Small intestine (tissue), 7 donors: Measurements from ENCODE around the gene ZNF484. TPM values are rescaled to one million over a fixed set of nuclear protein-coding genes. Genes with fewer than 3 reads are reported as not detected.
"Not testable (repeated sequence)": the region's sequence is repeated elsewhere in the genome, so short reads cannot be mapped to it uniquely, and the experiment has no call there.

ENCODE experiments used
- DNase-seq, 2 donors: peaks; one replicate each; pipeline versions ENCODE4 v3.0.0 to v3.0.0-alpha.2; 2013
- FAIRE-seq: peaks from 2 replicates; lab custom pipeline; 2012; peaks lifted over from hg19 to GRCh38; lab: Jason Lieb, UNC
- H3K27ac ChIP-seq, 3 donors: one replicate each; pipeline ENCODE4 v1.5.1; 2013; ENCODE audit warnings: low read length in 2 of 3, mild to moderate bottlenecking in 2 of 3, control low read depth in 1 of 3, inconsistent platforms in 1 of 3, low read depth in 1 of 3, moderate library complexity in 1 of 3
- H3K27me3 ChIP-seq, 3 donors: one replicate each; pipeline ENCODE4 v1.6.1; 2013; ENCODE audit warnings: low read length in 3 of 3, inconsistent platforms in 1 of 3; ENCODE audit not compliant: control insufficient read depth in 3 of 3, insufficient read depth in 3 of 3
- H3K36me3 ChIP-seq, 3 donors: one replicate each; pipeline ENCODE4 v1.6.1; 2013; ENCODE audit warnings: low read length in 3 of 3, inconsistent platforms in 1 of 3, low read depth in 1 of 3, mild to moderate bottlenecking in 1 of 3, moderate library complexity in 1 of 3; ENCODE audit not compliant: control insufficient read depth in 3 of 3, insufficient read depth in 2 of 3
- H3K4me1 ChIP-seq, 3 donors: one replicate each; pipeline ENCODE4 v1.6.1; 2013; ENCODE audit warnings: low read length in 2 of 3, inconsistent platforms in 1 of 3, low read depth in 1 of 3, mild to moderate bottlenecking in 1 of 3, moderate library complexity in 1 of 3; ENCODE audit not compliant: control insufficient read depth in 3 of 3, insufficient read depth in 2 of 3
- H3K4me3 ChIP-seq, 3 donors: one replicate each; pipeline ENCODE4 v1.5.1; 2013; ENCODE audit warnings: low read length in 3 of 3, control low read depth in 1 of 3, inconsistent platforms in 1 of 3, low read depth in 1 of 3, mild to moderate bottlenecking in 1 of 3, moderate library complexity in 1 of 3
- H3K9me3 ChIP-seq, 2 donors: one replicate each; pipeline ENCODE4 v1.6.1; 2013; ENCODE audit warnings: low read depth in 1 of 2, low read length in 1 of 2; ENCODE audit not compliant: control insufficient read depth in 2 of 2, insufficient read depth in 1 of 2
- WGBS, 3 donors: extraction: QIAGEN DNeasy Blood & Tissue Kit; methylation state at CpG; one replicate each; pipeline ENCODE4 v1.1.7; 2013; 5-methylcytosine and 5-hydroxymethylcytosine counted together
- polyA plus RNA-seq, 4 donors: library from polyadenylated mRNA; stranded (reverse) in 3 of 4; unstranded in 1 of 4; fragments of 200-250 nt in 3 of 4; fragments of 120-200 nt in 1 of 4; gene quantifications; one replicate each; pipeline versions ENCODE4 v1.2.1 to v1.2.3, GENCODE V29; 2013
- donor health status: healthy with polysubstance abuse.
- donor health status: control.
- donor health status: control.
- donor health status: Bipolar disorder and iron deficiency.
- donor health status: healthy.

Gene ZNF484
- polyA plus RNA-seq, 4 donors, result 1.1 to 6.4 (median 1.4) TPM

DNA sequence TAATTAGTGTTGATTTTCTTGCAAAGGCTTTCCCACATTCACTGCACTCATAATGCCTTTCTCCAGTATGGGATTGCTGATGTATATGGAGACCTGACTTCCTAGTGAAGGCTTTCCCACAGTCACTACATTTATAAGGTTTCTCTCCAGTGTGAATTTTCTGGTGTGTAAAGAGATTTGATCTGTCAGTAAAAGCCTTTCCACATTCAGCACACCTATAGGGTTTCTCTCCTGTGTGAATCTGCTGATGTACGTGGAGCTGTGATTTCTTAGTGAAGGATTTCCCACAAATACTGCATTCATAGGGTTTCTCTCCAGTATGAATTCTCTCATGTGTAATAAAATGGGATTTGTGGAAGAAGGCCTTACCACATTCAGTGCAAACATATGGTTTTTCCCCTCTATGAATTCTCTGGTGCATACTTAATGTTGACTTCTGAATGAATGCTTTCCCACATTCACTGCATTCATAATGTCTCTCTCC, 31.1 kb downstream of the ZNF484 start:
- Histone ChIP-seq H3K36me3 (peaks cover 6 to 27% (median 22%) of the 10 kb centered on the region in 3 donors), H3K4me3 (no peak overlapping the region), H3K27ac (no peak overlapping the region), H3K4me1 (no peaks in the 10 kb centered on the region), H3K9me3 (peaks cover 0 to 37% of the 10 kb centered on the region in 2 donors), H3K27me3 (no peaks in the 10 kb centered on the region)
- no peak for DNase-seq
- 92 to 100% (median 98%) methylated on average over 1 of the region's 1 CpG for WGBS, 3 donors
- no peak for FAIRE-seq

DNA sequence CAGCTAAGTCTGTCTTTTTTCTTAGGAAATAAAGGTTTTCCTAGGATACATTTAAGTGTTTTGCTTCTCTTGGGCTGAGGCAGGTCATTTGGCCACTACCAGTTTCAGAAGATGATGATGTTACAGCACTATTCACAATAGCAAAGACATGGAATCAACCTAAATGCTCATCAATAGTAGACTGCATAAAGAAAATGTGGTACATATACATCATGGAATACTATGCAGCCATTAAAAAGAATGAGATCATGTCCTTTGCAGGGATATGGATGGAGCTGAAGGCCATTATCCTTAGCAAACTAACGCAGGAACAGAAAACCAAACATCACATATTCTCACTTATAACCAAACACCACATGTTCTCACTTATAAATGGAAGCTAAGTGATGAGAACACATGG, 39.4 kb downstream of the ZNF484 start:
- not testable (repeated sequence) for H3K27me3 ChIP-seq, H3K4me3 ChIP-seq, H3K27ac ChIP-seq, FAIRE-seq, DNase-seq, H3K36me3 ChIP-seq, H3K4me1 ChIP-seq
- H3K9me3 ChIP-seq, result peaks cover 4 to 37% of the 10 kb centered on the region in 2 donors
- 91 to 95% (median 93%) methylated on average over 1 of the region's 1 CpG for WGBS, 3 donors

GRCh38 chr9:92837191-92837590, 40.6 kb downstream of the ZNF484 start:
- Histone ChIP-seq H3K9me3 (peaks cover 4 to 32% of the 10 kb centered on the region in 2 donors), H3K4me3 (no peak overlapping the region), H3K27ac (no peak overlapping the region), H3K4me1 (no peaks in the 10 kb centered on the region), H3K27me3 (no peaks in the 10 kb centered on the region), H3K36me3 (no peaks in the 10 kb centered on the region)
- FAIRE-seq (no peak), DNase-seq (no peak)
- 93 to 99% (median 98%) methylated on average over 25 of the region's 25 CpGs for WGBS, 3 donors

- H3K9me3 ChIP-seq, result peaks cover 0 to 6% of the 10 kb centered on the region in 2 donors
- H3K4me1 ChIP-seq, result no peaks in the 10 kb centered on the region
- H3K27me3 ChIP-seq, result no peaks in the 10 kb centered on the region
- no peak overlapping the region for H3K27ac ChIP-seq
- FAIRE-seq, result no peak
- WGBS, 3 donors, result 58 to 78% (median 74%) methylated on average over 2 of the region's 2 CpGs
- no peak overlapping the region for H3K4me3 ChIP-seq
- no peak for DNase-seq
- no peaks in the 10 kb centered on the region for H3K36me3 ChIP-seq
Observed at GRCh38 chr9:92829420-92829819, 48.4 kb downstream of the ZNF484 start.

GRCh38 chr9:92825065-92825464, 52.8 kb downstream of the ZNF484 start:
- 81 to 90% (median 82%) methylated on average over 2 of the region's 2 CpGs for WGBS, 3 donors
- FAIRE-seq, result not testable (repeated sequence)

GRCh38 chr9:92820964-92821363, 56.9 kb downstream of the ZNF484 start:
- Histone ChIP-seq H3K27me3 (peaks cover 0 to 4% (median 0%) of the 10 kb centered on the region in 3 donors), H3K4me1 (no peaks in the 10 kb centered on the region), H3K27ac (no peak overlapping the region), H3K4me3 (no peak overlapping the region), H3K36me3 (no peaks in the 10 kb centered on the region), H3K9me3 (no peaks in the 10 kb centered on the region)
- DNase-seq (no peak), FAIRE-seq (no peak)
- WGBS, 3 donors, result 29 to 59% (median 30%) methylated on average over 3 of the region's 3 CpGs

More at GRCh38 chr9:92825065-92825464, 52.8 kb downstream of the ZNF484 start:
- H3K36me3 ChIP-seq, H3K4me3 ChIP-seq, H3K9me3 ChIP-seq, H3K27me3 ChIP-seq, H3K4me1 ChIP-seq, DNase-seq, H3K27ac ChIP-seq: not testable (repeated sequence)

DNA sequence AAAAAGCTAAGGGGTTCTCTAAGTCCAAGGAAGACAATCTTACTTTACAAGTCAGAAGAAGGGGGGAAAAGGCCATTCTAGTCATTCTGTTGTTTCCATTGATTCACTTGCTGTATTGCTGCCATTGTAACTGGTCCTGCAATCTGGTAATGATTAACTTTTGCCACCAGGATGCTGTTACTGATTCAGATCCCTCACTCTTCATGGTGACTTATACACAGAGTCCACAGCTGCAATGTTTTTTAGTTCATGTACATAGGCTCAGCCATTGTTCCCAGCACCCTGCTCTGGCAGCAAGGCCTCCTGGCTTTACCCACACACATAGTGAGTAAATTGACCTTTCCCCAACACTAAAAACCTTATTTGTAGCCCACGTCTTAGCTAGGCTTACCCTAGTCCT, 57.9 kb downstream of the ZNF484 start:
- DNase-seq, result peak; percentile 13 to 42
- not testable (repeated sequence) for H3K36me3 ChIP-seq, H3K4me3 ChIP-seq, H3K27me3 ChIP-seq, H3K27ac ChIP-seq, H3K4me1 ChIP-seq, H3K9me3 ChIP-seq, FAIRE-seq
- WGBS, 3 donors, result 19 to 55% (median 23%) methylated on average over 1 of the region's 1 CpG

DNA sequence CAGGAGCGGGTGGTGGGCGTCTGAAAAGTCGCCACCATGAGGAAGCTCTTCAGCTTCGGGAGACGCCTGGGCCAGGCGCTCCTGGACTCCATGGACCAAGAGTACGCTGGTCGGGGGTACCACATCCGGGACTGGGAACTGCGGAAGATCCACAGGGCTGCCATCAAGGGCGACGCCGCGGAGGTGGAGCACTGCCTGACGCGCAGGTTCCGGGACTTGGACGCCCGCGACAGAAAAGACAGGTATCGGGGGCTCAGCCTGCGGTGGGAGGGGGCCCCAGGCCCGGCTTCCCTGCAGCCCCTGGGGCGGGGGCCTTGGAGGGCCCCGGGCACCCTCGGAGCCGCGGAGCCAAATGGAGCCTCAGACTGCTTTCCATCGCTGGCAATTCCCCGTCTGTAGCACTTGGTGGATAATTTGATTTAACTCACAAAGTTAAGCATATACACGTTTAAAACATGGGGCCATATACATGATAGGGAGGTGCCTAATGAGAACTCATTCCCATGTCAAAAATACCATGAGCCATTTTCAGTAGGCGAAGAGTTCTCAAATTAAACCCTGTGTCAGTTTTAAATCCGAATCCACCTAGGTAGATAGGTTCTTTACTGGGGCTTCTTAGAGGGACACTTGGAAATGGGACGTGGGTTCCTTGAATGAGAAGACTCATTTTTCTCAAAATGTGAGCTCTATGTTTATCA, 68.1 kb downstream of the ZNF484 start:
- peaks cover 15 to 68% (median 41%) of the 10 kb centered on the region in 3 donors for H3K27me3 ChIP-seq
- not testable (repeated sequence) for H3K9me3 ChIP-seq, FAIRE-seq, H3K36me3 ChIP-seq, H3K27ac ChIP-seq, H3K4me3 ChIP-seq, H3K4me1 ChIP-seq, DNase-seq
- 7 to 11% (median 9%) methylated on average over 34 of the region's 34 CpGs for WGBS, 3 donors
